Activated T-helper 1 cell treated with Interleukin-2 at 50 U/mL for 16 hours (primary cell): ENCODE results near the gene TTLL6.
"Not testable (repeated sequence)": the region's sequence is repeated elsewhere in the genome, so short reads cannot be mapped to it uniquely, and the experiment has no call there.

Source experiments
- DNase-seq: peaks from one replicate; pipeline ENCODE4 v3.0.0-alpha.2; 2020; ENCODE audit warnings: low read depth

The TTLL6 gene

GRCh38 chr17:48723423-48724250 is 93.4 kb downstream of the TTLL6 start:
- no peak for DNase-seq

DNA sequence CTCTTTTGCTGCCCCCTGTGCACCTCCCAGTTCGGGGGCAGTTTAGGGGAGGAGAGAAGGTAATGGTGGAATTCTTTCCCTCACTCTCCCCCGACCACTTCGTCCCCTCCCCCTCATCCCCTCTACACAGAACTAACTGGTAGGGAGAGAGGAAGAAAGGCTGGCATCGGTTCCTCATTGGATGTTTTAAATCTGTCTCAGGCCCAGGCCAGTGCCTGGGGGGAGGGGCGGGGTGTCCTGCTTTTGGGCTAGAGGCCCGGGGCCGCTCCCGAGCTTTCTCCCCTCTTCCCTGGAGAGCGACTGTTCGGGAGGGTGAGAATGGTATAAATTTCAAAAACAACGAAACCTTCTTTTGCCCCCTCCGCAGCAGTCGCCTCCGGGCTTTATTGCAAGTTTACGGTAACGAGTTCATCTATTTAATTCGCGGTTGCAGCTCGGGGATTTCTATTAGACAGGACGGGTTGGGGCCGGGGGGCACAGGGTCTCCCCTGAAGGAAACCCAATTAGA is 94.1 kb downstream of the TTLL6 start, which contains the start of gene PRAC2:
TSS of gene PRAC2 (plus strand) at position 271 of the 508 bp plus-strand sequence. CDS start 1,226 bp downstream, outside the sequence.
- no peak for DNase-seq

- no peak for DNase-seq
These were observed 94.7 kb downstream of the TTLL6 start, which contains the start of gene PRAC1 for GRCh38 chr17:48722201-48722907. Gene PRAC1 (minus strand): TSS chr17:48722518. CDS start chr17:48722392, 126 bp downstream.

GRCh38 chr17:48721009-48721402 is 96.0 kb downstream of the TTLL6 start:
- no peak for DNase-seq

- no peak for DNase-seq
These were observed 96.6 kb downstream of the TTLL6 start for GRCh38 chr17:48720266-48721008.

DNA sequence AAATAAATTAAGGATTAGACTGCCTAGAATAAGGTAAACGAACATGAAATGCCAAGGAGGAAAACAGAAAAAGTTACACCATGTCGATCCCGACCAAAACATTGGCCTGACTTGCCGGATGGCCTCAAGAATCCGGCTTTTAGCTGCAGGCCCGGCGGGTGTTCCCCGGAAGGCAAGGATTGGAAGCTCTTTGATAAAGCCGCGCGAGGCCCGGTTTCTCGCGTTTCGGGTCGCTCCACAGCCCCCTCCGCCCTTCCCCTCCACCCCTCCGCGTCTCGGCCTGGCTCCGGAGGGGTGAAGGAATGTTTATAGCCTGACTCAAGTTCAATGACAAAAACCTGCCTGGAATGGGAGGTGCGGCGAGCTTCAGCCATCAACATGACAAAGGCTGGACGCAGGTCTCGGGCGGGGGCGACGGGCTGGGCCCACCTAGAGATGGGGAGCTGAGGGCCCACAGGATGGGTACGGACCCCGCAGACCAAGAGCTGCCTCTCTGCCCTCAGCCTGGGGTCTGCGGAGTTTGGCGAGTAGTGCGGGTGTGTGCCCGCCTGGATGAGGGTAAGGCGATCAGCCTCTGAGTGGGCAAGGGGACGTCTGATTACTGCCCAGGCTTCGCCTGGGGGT is 97.3 kb downstream of the TTLL6 start:
- no peak for DNase-seq

DNA sequence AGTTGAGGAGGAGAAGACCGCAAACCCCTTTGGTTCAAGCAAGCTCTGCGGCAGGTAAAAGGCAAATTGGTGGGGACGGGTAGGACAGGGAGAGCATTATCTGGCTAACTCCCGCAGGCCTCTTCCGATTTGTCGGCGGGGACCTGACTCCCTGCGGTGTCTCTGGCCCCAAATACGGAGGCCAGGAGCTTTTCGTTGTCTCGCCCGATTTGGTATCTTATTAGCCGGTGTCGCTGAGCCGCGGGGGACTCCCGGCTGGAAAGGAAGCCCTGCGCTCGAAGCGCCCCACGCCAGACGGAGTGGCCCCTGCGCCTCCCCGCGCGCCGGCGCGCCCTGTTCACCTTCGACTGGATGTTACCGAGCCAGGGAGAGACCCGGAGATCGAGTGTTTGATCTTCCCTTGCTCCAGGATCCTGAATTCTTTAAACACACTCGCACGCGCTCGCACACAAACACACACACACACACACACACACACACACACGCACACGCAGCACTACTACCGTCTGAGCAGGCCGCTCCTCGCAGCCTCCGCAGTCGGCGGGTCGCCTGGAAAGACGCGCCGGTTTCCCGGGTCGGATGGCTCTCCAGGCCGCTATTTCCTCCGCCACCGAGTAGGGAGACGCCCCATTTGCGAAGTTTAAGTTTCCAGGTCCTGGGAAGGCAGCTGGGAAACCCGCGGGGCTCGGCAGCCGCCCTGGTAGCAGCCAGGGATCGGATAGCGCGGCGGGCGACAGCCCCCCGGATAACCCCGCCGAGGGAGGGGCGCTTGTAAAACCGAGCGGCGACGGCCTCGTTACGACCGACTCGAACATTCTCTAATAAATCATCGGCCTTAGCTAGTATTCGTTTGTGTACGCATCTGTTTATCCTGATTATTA is 98.0 kb downstream of the TTLL6 start:
- DNase-seq, result no peak

DNA sequence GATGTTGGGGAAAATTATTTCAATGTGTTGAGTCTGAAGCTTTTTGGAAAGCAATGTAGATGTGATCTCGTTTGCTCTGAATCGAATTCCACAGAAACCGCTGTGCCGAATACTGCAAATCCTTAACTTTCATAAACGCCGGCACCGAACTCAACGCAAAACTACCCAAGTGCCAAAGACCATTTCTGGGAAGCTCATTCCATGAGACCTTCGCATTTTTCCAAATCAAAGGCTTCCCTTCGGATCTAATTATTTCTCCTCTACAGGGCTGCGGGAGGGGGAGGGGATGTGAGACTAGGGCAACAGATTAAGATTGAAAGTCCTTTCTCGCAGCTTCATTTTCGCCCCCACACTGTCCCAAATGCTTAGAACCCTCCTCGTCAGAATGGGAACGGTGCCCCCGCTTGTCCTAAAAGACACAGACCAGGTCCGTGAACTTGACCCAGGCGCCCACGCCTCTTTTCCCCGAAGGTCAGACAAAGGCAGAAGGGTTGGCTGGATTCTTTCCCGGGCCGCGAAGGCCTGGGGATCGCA is 98.7 kb downstream of the TTLL6 start:
- DNase-seq, result no peak

DNA sequence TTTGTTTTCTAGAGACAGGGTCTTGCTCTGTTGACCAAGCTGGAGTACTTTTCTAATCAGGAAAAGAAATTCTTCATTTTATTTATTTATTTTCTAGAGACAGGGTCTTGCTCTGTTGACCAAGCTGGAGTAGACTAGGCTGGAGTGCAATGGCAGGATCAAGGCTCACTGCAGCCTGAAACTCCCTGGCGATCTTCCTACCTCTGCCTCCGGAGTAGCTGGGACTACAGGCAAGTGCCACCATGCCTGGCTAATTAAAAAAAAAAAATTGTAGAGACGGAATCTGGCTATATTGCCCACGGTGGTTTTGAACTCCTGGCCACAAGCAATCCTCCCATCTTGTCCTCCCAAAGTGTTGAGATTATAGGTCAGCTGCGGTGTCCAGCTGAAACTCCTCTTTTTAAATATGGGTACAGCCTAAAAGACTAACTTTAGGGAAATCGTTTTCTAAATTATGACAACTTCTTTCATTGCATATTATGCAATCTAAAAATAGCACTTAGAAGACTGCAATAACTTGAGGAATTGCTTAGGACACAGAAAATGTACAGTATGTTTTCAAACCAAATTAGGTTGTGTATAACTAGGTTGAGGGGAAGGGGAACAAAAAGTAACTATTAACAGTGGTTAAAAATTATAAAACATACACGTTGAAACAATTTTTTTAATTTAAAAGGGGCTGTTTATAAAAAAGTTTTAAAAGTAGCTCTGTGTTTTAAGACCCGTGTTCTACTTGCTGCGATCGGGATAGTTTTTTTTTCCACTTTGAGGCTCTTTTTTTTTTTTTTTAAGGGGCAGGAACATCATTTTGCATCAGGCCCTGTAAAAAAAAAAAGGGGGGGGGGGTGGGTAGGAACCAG is 99.4 kb downstream of the TTLL6 start:
- no peak for DNase-seq

DNA sequence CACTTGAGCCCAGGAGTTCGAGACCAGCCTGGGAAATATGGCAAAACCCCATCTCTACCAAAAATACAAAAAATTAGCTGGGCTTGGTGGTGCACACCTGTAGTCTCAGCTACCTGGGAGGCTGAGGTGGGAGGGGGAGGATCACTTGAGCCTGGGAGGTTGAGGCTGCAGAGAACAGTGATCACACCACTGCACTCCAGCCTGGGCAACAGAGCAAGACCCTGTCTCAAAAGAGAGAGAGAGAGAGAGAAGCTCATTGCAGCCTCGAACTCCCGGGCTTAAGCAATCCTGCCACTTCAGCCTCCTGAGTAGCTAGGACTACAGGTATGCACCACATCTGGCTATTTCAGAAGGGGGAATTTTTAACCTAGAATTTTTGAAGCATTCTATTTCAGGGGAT is 100.5 kb downstream of the TTLL6 start:
- DNase-seq, result not testable (repeated sequence)

DNA sequence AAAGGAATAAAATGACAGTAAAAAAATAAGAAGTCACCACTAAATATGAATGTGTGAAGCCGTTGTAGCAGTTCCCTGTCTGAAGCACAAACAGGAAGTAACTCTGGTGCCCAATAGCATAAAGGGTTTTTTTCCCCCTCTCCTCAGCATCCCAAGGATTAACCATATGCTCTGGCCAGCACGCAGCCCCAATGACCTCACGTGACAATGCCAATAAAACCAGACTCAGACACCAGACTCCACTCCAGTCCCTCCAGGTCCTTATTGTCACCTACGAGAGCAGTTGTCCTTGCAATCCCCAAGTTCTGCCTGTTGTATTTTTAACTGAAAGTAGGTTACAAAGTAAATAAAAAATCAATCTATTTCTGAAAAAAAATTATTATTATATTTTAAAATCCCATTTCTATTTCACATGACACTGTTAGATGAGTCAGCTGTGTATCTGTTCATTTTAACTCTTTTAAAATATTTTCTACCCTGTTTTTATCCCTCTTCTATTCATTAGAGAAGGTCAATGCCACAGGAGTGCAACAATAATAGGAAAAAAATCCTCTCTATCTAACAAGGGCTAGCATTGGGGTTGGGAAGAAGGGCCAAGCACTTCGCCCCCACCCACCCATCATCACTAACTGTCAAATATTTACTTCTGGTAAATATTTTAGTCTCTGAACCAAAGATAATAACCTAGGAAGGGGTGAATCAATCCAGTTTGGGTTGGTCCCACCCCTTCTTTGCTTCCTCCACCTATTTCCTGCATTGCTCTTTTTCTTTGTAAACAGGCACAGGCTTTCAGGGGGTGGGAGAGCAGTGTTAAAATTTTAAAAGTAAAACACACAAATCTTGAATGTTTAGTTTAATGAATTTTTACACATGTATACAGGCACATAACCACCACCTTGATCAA is 101.3 kb downstream of the TTLL6 start:
- DNase-seq, result no peak
